GM12892 (cell line): ENCODE measurements around the gene EVC2.

Source experiments
- POLR2A ChIP-seq: IDR thresholded peaks from 2 replicates; pipeline ENCODE4 v1.6.1; 2011; ENCODE audit warnings: low read depth, low read length, control low read depth
- POLR2AphosphoS5 ChIP-seq: IDR thresholded peaks from 2 replicates; pipeline ENCODE4 v1.6.1; 2011; ENCODE audit warnings: low read depth, low read length, control low read depth

DNA sequence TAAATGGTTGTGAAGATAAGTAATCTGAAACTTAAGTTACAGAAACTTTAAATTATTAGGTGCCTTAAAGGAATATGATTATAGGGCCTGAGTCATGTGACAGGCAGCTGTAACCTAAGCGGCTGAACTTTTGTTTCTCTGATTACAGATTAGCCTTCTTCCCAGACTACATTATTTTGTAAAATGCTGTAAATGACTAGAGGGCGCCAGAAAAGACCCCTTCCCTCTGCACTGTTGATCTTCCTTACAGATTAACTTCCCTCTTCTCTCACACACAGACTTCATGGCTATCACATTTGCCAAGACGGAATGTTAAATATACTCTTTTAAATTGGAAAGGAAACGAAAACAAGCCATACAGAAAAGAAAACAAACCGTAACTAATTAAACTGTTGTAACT, 96.6 kb downstream of the EVC2 start:
- TF ChIP-seq POLR2AphosphoS5 (no peak), POLR2A (no peak)
